Osteocyte (in vitro differentiated cells): ENCODE measurements around the gene CLCNKB. TPM values are rescaled to one million over a fixed set of nuclear protein-coding genes. Genes with fewer than 3 reads are reported as not detected.
A peak's percentile ranks its signal among the peaks of the same experiment; 100 is the strongest.

Source experiments
- DNase-seq: peaks from one replicate; pipeline ENCODE4 v3.0.0; 2021; ENCODE audit warnings: mixed read lengths; ENCODE audit not compliant: unreplicated experiment; ENCODE audit errors: extremely low spot score
- H3K27ac Mint-ChIP-seq: one replicate; pipeline ENCODE4 v1.8.0; 2021; ENCODE audit warnings: mild to moderate bottlenecking, mixed read lengths; ENCODE audit not compliant: unreplicated experiment
- H3K27me3 Mint-ChIP-seq: one replicate; pipeline ENCODE4 v1.8.0; 2021; ENCODE audit warnings: mixed read lengths; ENCODE audit not compliant: unreplicated experiment
- H3K36me3 Mint-ChIP-seq: one replicate; pipeline ENCODE4 v1.8.0; 2021; ENCODE audit warnings: mixed read lengths; ENCODE audit not compliant: unreplicated experiment
- H3K4me1 Mint-ChIP-seq: one replicate; pipeline ENCODE4 v1.8.0; 2021; ENCODE audit warnings: mixed read lengths; ENCODE audit not compliant: unreplicated experiment
- H3K4me3 Mint-ChIP-seq: one replicate; pipeline ENCODE4 v1.8.0; 2021; ENCODE audit warnings: mild to moderate bottlenecking, moderate library complexity, mixed read lengths; ENCODE audit not compliant: unreplicated experiment
- H3K9me3 Mint-ChIP-seq: one replicate; pipeline ENCODE4 v1.8.0; 2021; ENCODE audit warnings: mixed read lengths; ENCODE audit not compliant: unreplicated experiment
- total RNA-seq: library from RNA; stranded (reverse); gene quantifications from 2 replicates; pipeline ENCODE4 v1.2.1, GENCODE V29; 2021
- TF ChIP-seq, protein P1 (sequence below): fragments of 200-600 bp; sonication (generic); IDR thresholded peaks from 2 replicates; pipeline ENCODE4 v1.5.0; 2021; ENCODE audit warnings: antibody characterized with exemption, mild to moderate bottlenecking, moderate library complexity

The CLCNKB gene
- total RNA-seq, 1 donor from 2014 or later: not detected

DNA sequence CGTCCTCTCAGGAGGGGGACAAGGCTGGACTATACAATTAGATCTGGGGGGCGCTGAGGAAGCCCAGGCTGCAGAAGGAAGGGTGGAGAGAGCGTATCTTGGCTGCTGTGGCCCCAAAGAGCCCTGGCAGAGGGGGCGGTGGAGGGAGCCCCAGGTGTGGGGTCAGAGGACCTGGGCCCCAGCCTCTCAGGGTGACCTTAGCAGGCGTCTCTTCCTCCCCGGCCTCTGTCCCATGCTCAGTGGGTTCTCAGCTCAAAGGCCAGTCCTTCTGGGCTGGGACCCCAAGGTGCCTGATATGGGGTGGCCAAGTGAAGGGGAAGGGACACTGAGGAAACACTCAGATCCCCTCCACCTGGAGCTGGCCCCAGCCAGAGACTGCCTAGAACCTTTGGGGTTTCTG is 28.0 kb downstream of the CLCNKB start:
- Mint-ChIP-seq H3K27me3 (no peaks in the 10 kb centered on the region), H3K4me1 (peaks cover 12% of the 10 kb centered on the region), H3K27ac (no peak overlapping the region), H3K9me3 (no peaks in the 10 kb centered on the region), H3K4me3 (no peak overlapping the region), H3K36me3 (no peaks in the 10 kb centered on the region)
- no peak for DNase-seq
- TF ChIP-seq, protein P1, sequence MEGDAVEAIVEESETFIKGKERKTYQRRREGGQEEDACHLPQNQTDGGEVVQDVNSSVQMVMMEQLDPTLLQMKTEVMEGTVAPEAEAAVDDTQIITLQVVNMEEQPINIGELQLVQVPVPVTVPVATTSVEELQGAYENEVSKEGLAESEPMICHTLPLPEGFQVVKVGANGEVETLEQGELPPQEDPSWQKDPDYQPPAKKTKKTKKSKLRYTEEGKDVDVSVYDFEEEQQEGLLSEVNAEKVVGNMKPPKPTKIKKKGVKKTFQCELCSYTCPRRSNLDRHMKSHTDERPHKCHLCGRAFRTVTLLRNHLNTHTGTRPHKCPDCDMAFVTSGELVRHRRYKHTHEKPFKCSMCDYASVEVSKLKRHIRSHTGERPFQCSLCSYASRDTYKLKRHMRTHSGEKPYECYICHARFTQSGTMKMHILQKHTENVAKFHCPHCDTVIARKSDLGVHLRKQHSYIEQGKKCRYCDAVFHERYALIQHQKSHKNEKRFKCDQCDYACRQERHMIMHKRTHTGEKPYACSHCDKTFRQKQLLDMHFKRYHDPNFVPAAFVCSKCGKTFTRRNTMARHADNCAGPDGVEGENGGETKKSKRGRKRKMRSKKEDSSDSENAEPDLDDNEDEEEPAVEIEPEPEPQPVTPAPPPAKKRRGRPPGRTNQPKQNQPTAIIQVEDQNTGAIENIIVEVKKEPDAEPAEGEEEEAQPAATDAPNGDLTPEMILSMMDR: no peak

DNA sequence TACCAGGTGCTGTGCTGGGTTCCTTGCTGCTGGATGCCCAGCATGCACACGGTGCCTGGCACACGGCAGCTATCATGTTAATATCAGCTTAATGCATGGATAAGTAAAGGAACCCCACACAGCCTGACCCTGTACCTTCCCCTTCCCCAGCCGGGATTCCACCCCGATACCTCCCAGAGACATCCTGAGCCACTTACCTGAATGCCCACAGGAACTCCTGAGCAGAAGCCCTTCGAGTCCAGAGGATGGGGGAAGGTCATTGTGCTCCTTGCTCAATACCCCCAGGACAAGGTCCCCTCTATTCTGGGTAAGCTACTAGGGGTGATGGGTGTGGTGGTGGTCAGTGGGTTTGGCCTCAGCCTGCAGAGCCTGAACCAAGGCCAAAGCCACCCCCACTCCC is 28.5 kb downstream of the CLCNKB start:
- Mint-ChIP-seq H3K4me1 (peaks cover 17% of the 10 kb centered on the region), H3K4me3 (no peak overlapping the region), H3K27me3 (no peaks in the 10 kb centered on the region), H3K27ac (no peak overlapping the region), H3K36me3 (no peaks in the 10 kb centered on the region), H3K9me3 (no peaks in the 10 kb centered on the region)
- TF ChIP-seq, protein P1: no peak
- DNase-seq: no peak

DNA sequence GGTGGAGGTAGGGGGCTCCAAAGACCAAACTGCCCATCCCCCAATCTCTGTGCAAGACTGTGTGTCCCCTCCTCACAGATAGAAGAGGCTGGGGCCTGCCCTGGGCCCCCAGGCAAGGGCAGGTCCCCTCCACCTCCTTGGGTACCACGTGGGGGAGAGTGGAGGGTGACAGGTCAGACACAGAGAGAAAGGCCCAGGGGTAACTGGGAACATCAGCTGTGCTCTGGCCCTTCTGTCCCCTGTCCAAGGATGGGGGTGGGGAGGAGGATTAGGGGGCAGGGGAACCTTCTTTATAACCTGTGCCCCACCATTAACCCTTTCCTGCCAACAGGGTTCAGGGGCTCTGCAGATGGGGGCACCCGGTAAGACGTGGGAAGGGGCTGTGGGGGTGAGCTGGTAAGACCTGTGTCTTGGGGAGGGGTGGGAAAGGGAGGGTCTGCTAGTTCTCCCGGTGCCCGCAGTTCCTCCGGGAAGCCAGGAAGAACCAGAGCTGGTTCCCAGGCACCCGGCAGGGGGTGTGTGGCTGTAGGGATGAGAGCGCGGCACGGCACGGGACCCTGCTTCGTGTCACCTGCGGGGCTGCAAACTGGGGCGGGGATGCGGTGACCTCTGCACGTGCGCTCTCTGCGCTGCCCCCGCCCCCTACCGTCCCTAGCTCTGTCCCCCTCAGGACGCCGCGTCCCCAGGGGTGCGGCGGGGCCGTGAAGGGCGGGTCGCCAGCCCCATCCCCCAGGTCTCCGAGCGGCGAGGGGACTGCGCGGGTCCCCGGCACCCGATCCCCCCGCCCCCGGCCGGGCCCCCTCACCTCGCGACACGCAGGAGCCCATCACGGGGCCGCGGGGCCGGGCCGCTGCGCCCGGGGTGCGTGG is 29.3 kb downstream of the CLCNKB start:
- H3K9me3 Mint-ChIP-seq: no peaks in the 10 kb centered on the region
- no peaks in the 10 kb centered on the region for H3K36me3 Mint-ChIP-seq
- peaks cover 24% of the 10 kb centered on the region for H3K4me1 Mint-ChIP-seq
- no peaks in the 10 kb centered on the region for H3K27me3 Mint-ChIP-seq
- H3K4me3 Mint-ChIP-seq: peak overlapping the region; percentile 26
- H3K27ac Mint-ChIP-seq: no peak overlapping the region
- TF ChIP-seq, protein P1: no peak
- no peak for DNase-seq

DNA sequence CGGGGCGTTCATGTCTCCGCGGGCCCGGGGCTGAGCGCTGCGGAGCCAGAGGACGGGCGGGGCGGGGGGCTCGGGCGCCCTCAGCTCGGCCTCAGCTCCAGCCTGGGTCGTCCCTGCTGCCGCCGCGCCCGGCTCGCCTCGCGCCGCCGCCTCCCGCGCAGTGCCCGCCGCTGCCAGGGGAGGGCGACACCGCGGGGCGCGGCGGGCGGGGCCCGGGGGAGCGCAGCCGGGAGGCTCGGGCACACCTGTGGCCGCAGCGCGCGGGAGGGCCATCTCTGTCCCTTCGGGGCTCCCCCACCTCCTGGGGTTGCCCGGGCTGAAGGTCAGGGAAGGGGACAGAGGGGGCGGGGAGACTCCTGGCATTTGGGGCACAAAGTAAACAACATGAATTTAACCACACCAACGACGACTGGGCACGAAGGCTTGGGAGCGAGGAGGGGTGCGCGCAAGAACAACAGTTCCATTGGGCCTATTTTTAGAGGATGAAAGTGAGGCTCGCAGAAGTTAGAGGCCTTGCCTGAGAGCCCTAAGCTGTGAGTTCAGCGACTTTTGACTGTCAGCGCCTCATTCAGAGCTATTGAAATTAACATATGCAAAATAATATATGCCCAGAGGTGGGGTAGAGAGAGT is 30.0 kb downstream of the CLCNKB start, which contains the start of gene FAM131C:
Gene FAM131C, minus strand, starts transcription at position 162 of the 630 bp plus-strand sequence. CDS start 209 bp downstream, outside the sequence.
- DNase-seq: no peak
- peak within 1 kb of the TSS; percentile 70 for H3K4me3 Mint-ChIP-seq
- no peak within 1 kb of the TSS for H3K27ac Mint-ChIP-seq
- no peaks in the 10 kb centered on the region for H3K27me3 Mint-ChIP-seq
- H3K4me1 Mint-ChIP-seq: peaks cover 24% of the 10 kb centered on the region
- H3K36me3 Mint-ChIP-seq: no peaks in the 10 kb centered on the region
- TF ChIP-seq, protein P1: peak; percentile 52
- no peaks in the 10 kb centered on the region for H3K9me3 Mint-ChIP-seq

DNA sequence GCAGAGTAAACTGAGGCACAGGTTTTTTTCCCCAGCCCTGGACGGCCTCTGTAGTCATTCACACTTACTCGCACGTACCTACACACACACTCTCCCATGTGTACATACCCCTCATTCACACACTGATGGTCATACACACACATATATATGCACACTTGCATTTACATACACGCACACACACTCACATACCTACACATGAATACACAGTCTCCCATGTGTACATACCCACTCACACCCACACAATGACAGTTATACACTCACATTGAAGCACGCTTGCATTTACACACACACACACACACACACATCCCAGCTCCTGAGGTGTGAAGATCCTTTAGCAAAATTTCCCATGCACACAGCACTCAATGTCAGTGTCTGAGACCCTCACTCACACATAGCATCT is 30.6 kb downstream of the CLCNKB start:
- H3K4me3 Mint-ChIP-seq: peak overlapping the region; percentile 70
- no peak for DNase-seq
- TF ChIP-seq, protein P1: no peak
- H3K9me3 Mint-ChIP-seq: no peaks in the 10 kb centered on the region
- no peak overlapping the region for H3K27ac Mint-ChIP-seq
- H3K27me3 Mint-ChIP-seq: no peaks in the 10 kb centered on the region
- H3K36me3 Mint-ChIP-seq: no peaks in the 10 kb centered on the region
- H3K4me1 Mint-ChIP-seq: peaks cover 29% of the 10 kb centered on the region
